ENCODE measurements around the gene DLG5.

The DLG5 gene

DNA sequence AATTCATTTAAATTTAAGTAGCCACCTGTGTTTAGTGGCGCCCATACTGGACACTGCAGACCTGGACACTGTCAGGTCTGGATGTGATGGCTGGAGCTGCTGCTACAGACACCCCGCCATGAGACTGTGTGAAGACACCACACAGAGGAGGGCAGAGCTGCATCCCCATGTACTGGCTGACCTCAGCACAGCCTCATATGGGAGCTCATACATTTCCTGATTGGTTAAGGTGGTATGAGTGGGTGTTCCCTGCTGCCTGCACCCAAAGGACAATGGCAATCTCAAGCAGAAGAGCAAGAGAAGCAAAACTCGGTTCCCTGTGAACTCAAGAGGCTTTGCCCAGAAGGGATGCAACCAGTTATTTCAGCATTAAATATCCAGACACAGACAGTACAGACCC is 60.0 kb downstream of the DLG5 start:
- ChIA-PET POLR2A (no interaction called here), CTCF (no interaction called here)
- no peak for DNase-seq (ENCODE audit: low read depth, low spot score)
- H3K4me3 ChIP-seq (ENCODE audit: low read depth, low read length) = no peak overlapping the region
- no peak for TF ChIP-seq CTCF (IDR thresholded peaks at IDR 0.05; ENCODE audit: insufficient read depth, low read length, missing control alignments)

DNA sequence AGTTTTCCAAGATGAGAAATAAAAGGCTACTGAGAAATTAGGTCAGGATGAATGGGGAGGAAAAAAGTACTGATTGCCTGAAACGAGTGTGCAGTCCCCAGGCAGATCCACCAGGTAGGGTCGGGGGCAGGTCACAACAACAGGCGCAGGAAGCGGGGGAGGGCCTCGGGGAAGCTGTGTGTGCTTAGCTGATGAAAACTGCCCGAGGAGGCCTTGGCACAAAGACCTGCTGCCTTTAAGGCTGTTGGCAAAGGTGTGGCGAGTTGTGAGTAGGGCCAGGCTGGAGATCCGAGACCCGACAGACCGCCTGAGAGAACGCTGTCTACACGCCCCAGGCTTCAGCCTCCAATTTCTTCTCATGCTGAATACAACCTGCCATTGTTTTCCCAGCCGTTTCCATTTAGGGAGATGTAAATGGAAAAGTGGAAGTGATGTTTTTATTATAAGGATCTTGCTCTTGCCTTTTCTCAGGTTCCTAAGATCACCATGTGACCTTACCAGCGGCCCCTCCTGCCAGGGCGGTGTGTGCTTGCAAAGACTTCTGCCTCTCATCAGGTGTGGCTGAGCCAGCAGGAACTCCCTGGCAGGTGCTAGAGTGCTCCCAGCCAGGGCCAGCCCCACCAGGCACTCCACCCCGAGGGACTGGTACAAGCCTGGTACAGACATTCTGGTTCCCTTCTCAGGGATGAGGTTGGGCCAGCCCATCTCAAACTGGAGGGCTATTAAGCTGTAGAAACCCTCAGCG is 60.8 kb downstream of the DLG5 start:
- CTCF ChIA-PET = no interaction called here

DNA sequence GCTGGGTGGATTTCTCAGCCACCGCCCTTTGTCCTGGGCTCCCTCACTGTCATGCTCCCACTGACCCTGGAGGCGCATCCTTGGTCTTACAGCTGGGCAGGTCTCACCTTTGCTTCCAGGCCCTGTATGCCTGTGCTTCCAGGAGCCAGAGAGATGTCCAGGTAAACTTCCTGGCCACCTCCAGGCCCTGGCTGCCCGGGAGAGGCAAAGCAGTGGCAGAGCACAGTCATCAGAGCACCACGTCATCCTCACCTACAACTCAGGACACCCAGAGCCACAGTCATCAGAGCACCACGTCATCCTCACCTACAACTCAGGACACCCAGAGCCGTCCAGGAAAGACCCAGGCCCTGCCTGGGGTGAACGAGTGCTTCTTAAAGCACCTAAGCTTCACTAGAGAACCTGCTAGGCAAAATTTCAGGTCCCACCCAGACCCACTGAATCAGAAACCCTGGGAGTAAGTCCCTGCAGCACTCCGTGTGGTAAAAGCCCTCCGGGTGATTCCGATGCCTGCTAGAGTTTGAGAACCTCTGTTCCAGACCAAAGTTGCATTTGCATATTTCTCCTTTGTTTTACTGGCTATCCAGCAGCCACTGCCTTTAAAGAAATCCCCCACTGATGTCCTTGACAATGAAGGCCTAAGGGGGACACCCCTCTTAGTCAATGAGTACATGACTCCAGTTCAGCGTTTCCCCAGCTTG is 62.3 kb downstream of the DLG5 start:
- TF ChIP-seq CTCF (IDR thresholded peaks at IDR 0.05; ENCODE audit: insufficient read depth, low read length, missing control alignments) = no peak
- no peak for DNase-seq (ENCODE audit: low read depth, low spot score)
- ChIA-PET POLR2A (no interaction called here), CTCF (interaction anchor here (0.6 to 0.7 kb wide), 2 partner anchors 17 to 165 kb away, joined by 3 to 6 read pairs; no protein-coding TSS in a partner anchor)
- no peak overlapping the region for H3K4me3 ChIP-seq (ENCODE audit: low read depth, low read length)

More for the DNA sequence above, 60.8 kb downstream of the DLG5 start:
- POLR2A ChIA-PET = no interaction called here
- no peak overlapping the region for H3K4me3 ChIP-seq (ENCODE audit: low read depth, low read length)
- DNase-seq (ENCODE audit: low read depth, low spot score) = no peak
- TF ChIP-seq CTCF (IDR thresholded peaks at IDR 0.05; ENCODE audit: insufficient read depth, low read length, missing control alignments) = no peak

DNA sequence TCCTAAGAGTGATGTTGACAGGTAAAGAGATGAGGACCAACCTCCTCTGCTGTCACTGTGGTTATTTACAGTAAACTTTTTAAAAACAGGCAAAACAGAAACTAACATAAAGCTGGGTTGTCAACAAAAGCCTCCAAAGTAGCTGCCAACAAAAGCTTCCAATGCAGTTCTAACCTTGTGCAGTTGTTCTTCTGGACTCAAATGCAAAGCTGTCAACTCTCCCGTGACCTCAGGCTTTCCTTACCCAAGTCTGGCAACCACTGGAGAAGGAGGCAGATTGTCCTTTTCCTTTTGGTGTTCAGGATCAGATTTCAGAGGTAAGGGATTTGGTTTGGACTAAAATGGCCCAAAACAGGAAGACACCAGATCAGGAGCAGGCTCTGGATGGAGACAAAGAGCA is 63.1 kb downstream of the DLG5 start:
- no peak overlapping the region for H3K4me3 ChIP-seq (ENCODE audit: low read depth, low read length)
- TF ChIP-seq CTCF (IDR thresholded peaks at IDR 0.05; ENCODE audit: insufficient read depth, low read length, missing control alignments) = no peak
- CTCF ChIA-PET = interaction anchor here (0.6 to 0.7 kb wide), 2 partner anchors 17 to 18 kb away, joined by 3 to 6 read pairs; no protein-coding TSS in a partner anchor
- POLR2A ChIA-PET = no interaction called here
- DNase-seq (ENCODE audit: low read depth, low spot score) = no peak

DNA sequence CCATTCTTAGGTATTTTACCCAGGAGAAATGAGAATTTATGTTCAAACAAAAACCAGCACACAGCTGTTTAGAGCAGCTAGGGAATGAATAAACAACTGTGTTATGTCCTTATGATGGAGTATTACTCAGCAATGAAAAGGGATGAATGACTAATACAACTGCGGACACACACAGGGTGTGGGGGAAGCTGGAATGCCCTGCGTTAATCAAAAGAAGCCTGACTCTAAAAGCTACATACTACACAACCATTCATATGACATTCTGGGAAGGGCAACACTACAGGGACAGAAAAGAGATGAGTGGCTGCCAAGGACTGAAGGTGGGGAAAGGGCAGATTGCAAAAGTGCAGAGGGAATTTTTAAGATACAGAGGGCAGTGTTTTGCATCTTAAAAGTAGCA is 64.0 kb downstream of the DLG5 start:
- DNase-seq (ENCODE audit: low read depth, low spot score) = no peak
- ChIA-PET POLR2A (no interaction called here), CTCF (interaction anchor here (1.3 kb wide), 1 partner anchor 38 kb away, joined by 3 read pairs; no protein-coding TSS in a partner anchor)
- no peak overlapping the region for H3K4me3 ChIP-seq (ENCODE audit: low read depth, low read length)
- no peak for TF ChIP-seq CTCF (IDR thresholded peaks at IDR 0.05; ENCODE audit: insufficient read depth, low read length, missing control alignments)

GRCh38 chr10:77861366-77861765 is 65.2 kb downstream of the DLG5 start:
- TF ChIP-seq CTCF (IDR thresholded peaks at IDR 0.05; ENCODE audit: insufficient read depth, low read length, missing control alignments) = no peak
- ChIA-PET POLR2A (no interaction called here), CTCF (interaction anchor here (1.3 to 1.5 kb wide), 3 partner anchors 14 to 36 kb away, joined by 3 to 8 read pairs (median 3); no protein-coding TSS in a partner anchor)
- no peak for DNase-seq (ENCODE audit: low read depth, low spot score)
- no peak overlapping the region for H3K4me3 ChIP-seq (ENCODE audit: low read depth, low read length)
